GM18909 (cell line): ENCODE results near the gene SEMA3F.

Source experiments
- ATAC-seq: cut with Tn5 transposase; IDR thresholded peaks from one replicate; pipeline ENCODE4 v1.9.1; 2021; ENCODE audit warnings: mild to moderate bottlenecking; ENCODE audit not compliant: unreplicated experiment, poor library complexity

Gene SEMA3F

GRCh38 chr3:50130436-50130835 lies 24.7 kb upstream of the SEMA3F start:
- no peak for ATAC-seq

GRCh38 chr3:50132421-50133282 lies 22.5 kb upstream of the SEMA3F start:
- no peak for ATAC-seq

- no peak for ATAC-seq
These were observed 21.9 kb upstream of the SEMA3F start for GRCh38 chr3:50133283-50133615.

GRCh38 chr3:50134367-50134766 lies 20.8 kb upstream of the SEMA3F start:
- ATAC-seq: no peak

- ATAC-seq: no peak
These were observed 19.2 kb upstream of the SEMA3F start for GRCh38 chr3:50135964-50136363.

- ATAC-seq: no peak
These were observed 18.3 kb upstream of the SEMA3F start for GRCh38 chr3:50136714-50137405.

GRCh38 chr3:50137531-50137930 lies 17.6 kb upstream of the SEMA3F start:
- no peak for ATAC-seq

- no peak for ATAC-seq
These were observed 16.6 kb upstream of the SEMA3F start for GRCh38 chr3:50138266-50139200.

GRCh38 chr3:50139308-50139707 lies 15.8 kb upstream of the SEMA3F start:
- ATAC-seq: no peak

- ATAC-seq: no peak
These were observed 15.3 kb upstream of the SEMA3F start for GRCh38 chr3:50139718-50140423.

GRCh38 chr3:50140990-50141389 lies 14.1 kb upstream of the SEMA3F start:
- ATAC-seq: no peak

- ATAC-seq: no peak
These were observed 8.7 kb upstream of the SEMA3F start for GRCh38 chr3:50146316-50146901.

GRCh38 chr3:50147016-50147415 lies 8.1 kb upstream of the SEMA3F start:
- no peak for ATAC-seq

- ATAC-seq: no peak
These were observed 7.7 kb upstream of the SEMA3F start for GRCh38 chr3:50147447-50147846.

- ATAC-seq: no peak
These were observed 7.3 kb upstream of the SEMA3F start for GRCh38 chr3:50147861-50148260.

- no peak for ATAC-seq
These were observed 4.7 kb upstream of the SEMA3F start for GRCh38 chr3:50150404-50150750.

GRCh38 chr3:50150863-50151686 lies 4.0 kb upstream of the SEMA3F start:
- ATAC-seq: no peak

GRCh38 chr3:50151728-50152127 lies 3.4 kb upstream of the SEMA3F start:
- no peak for ATAC-seq
